Gastroesophageal sphincter (tissue), 3 donors: Measurements from ENCODE around the gene ZHX3.

Experiments used
- CTCF ChIP-seq, 4 experiments: fragments of 200-600 bp in 2 of 4; fragments of 450-650 bp in 2 of 4; sonication (generic) in 1 of 4; IDR thresholded peaks; one replicate each; pipeline ENCODE4 v1.5.1; 2017 to 2019; ENCODE audit warnings: antibody characterized with exemption in 4 of 4, mild to moderate bottlenecking in 2 of 4, moderate library complexity in 2 of 4
- EP300 ChIP-seq: sonication (generic); formaldehyde crosslinking; IDR thresholded peaks from one replicate; pipeline ENCODE4 v1.6.1; 2017; ENCODE audit warnings: antibody characterized with exemption, mild to moderate bottlenecking
- POLR2A ChIP-seq, 2 donors: fragments of 450-650 bp; IDR thresholded peaks; one replicate each; pipeline ENCODE4 v1.6.1; 2017; ENCODE audit warnings: antibody characterized with exemption in 2 of 2, mild to moderate bottlenecking in 2 of 2, moderate library complexity in 1 of 2
- POLR2AphosphoS5 ChIP-seq: sonication (generic); formaldehyde crosslinking; IDR thresholded peaks from one replicate; pipeline ENCODE4 v1.6.1; 2017; ENCODE audit warnings: antibody characterized with exemption

- no peak for TF ChIP-seq CTCF (IDR thresholded peaks at IDR 0.05)
- no peak for TF ChIP-seq POLR2AphosphoS5
- TF ChIP-seq EP300 = no peak
- TF ChIP-seq POLR2A (IDR thresholded peaks at IDR 0.05) = no peak
Observed at GRCh38 chr20:41279546-41280225, 37.8 kb downstream of the ZHX3 start.
